SHP77 treated with DMSO at 0.1 percent for 48 hours (cell line): ENCODE data around the gene C20orf96.
"Not testable (repeated sequence)": the region's sequence is repeated elsewhere in the genome, so short reads cannot be mapped to it uniquely, and the experiment has no call there.

Experiments
- DNase-seq: peaks from one replicate; lab custom pipeline; 2025; lab: John Stamatoyannopoulos, UW

Gene C20orf96

GRCh38 chr20:278607-279571, 11.7 kb downstream of the C20orf96 start:
- DNase-seq, result no peak

- DNase-seq, result no peak
Observed at GRCh38 chr20:278181-278580, 12.4 kb downstream of the C20orf96 start.

GRCh38 chr20:277496-277781, 13.1 kb downstream of the C20orf96 start:
- no peak for DNase-seq

GRCh38 chr20:276620-277495, 13.7 kb downstream of the C20orf96 start:
- no peak for DNase-seq

GRCh38 chr20:275791-276190, 14.8 kb downstream of the C20orf96 start:
- DNase-seq, result no peak

- DNase-seq, result no peak
Observed at GRCh38 chr20:273884-274283, 16.7 kb downstream of the C20orf96 start.

- DNase-seq, result no peak
Observed at GRCh38 chr20:272718-273117, 17.8 kb downstream of the C20orf96 start.

GRCh38 chr20:271528-271927, 19.0 kb downstream of the C20orf96 start:
- DNase-seq, result no peak

GRCh38 chr20:271069-271468, 19.5 kb downstream of the C20orf96 start:
- no peak for DNase-seq

- DNase-seq, result no peak
Observed at GRCh38 chr20:270517-270916, 20.0 kb downstream of the C20orf96 start.

GRCh38 chr20:266596-267562, 23.7 kb downstream of the C20orf96 start:
- peak; percentile 81 for DNase-seq

- no peak for DNase-seq
Observed at GRCh38 chr20:263701-264100, 26.8 kb downstream of the C20orf96 start.

- no peak for DNase-seq
Observed at GRCh38 chr20:259981-260380, 30.6 kb downstream of the C20orf96 start.

GRCh38 chr20:258963-259362, 31.6 kb downstream of the C20orf96 start:
- peak; percentile 25 for DNase-seq

GRCh38 chr20:258269-258858, 32.2 kb downstream of the C20orf96 start:
- DNase-seq, result no peak

GRCh38 chr20:257419-257818, 33.1 kb downstream of the C20orf96 start, which contains the start of gene DEFB132:
TSS of gene DEFB132 (plus strand) at chr20:257724. CDS start at chr20:257779, 55 bp downstream.
- no peak for DNase-seq

- DNase-seq, result not testable (repeated sequence)
Observed at GRCh38 chr20:253447-253846, 37.1 kb downstream of the C20orf96 start.

GRCh38 chr20:252801-253200, 37.7 kb downstream of the C20orf96 start:
- DNase-seq, result no peak

- DNase-seq, result no peak
Observed at GRCh38 chr20:251354-251753, 39.2 kb downstream of the C20orf96 start.

- DNase-seq, result no peak
Observed at GRCh38 chr20:242905-243304, 47.6 kb downstream of the C20orf96 start.

GRCh38 chr20:237929-238328, 52.6 kb downstream of the C20orf96 start:
- no peak for DNase-seq
